GM23338 (cell line): Measurements from ENCODE around the gene ANO4. TPM values are rescaled to one million over a fixed set of nuclear protein-coding genes. Genes with fewer than 3 reads are reported as not detected.

Experiments used
- ATAC-seq: fragments of 200-7000 bp; cut with Tn5 transposase; 3 replicates; pipeline ENCODE4 v1.9.1; 2020
- DNase-seq: peaks from one replicate; pipeline ENCODE4 v3.0.0-alpha.2; 2015; ENCODE audit warnings: low spot score
- H2AFZ ChIP-seq: fragments of 200-600 bp; sonication (generic); 2 replicates; pipeline ENCODE4 v1.8.0; 2016; ENCODE audit warnings: antibody characterized with exemption, mild to moderate bottlenecking, moderate library complexity
- H3F3A ChIP-seq: fragments of 200-600 bp; sonication (generic); replicated peaks from 2 replicates; pipeline ENCODE4 v1.8.0; 2017; ENCODE audit warnings: antibody characterized with exemption, mixed run types, low read depth
- H3K27ac ChIP-seq: fragments of 200-600 bp; sonication (generic); 2 replicates; pipeline ENCODE4 v1.6.1; 2016; ENCODE audit warnings: low read depth
- H3K27me3 ChIP-seq: fragments of 200-600 bp; sonication (generic); 2 replicates; pipeline ENCODE4 v1.8.0; 2016; ENCODE audit warnings: mild to moderate bottlenecking, mixed run types, moderate library complexity; ENCODE audit not compliant: insufficient read depth
- H3K36me3 ChIP-seq: fragments of 200-600 bp; sonication (generic); 2 replicates; pipeline ENCODE4 v1.8.0; 2016; ENCODE audit warnings: mild to moderate bottlenecking; ENCODE audit not compliant: insufficient read depth
- H3K4me1 ChIP-seq: fragments of 200-600 bp; sonication (generic); 2 replicates; pipeline ENCODE4 v1.8.0; 2016; ENCODE audit warnings: mild to moderate bottlenecking, moderate library complexity; ENCODE audit not compliant: insufficient read depth
- H3K4me2 ChIP-seq: fragments of 200-600 bp; sonication (generic); 2 replicates; pipeline ENCODE4 v1.7.1; 2017; ENCODE audit warnings: mixed run types
- H3K4me3 ChIP-seq: fragments of 200-600 bp; sonication (generic); 2 replicates; pipeline ENCODE4 v1.6.1; 2016; ENCODE audit warnings: mixed run types
- H3K79me2 ChIP-seq: fragments of 200-600 bp; sonication (generic); replicated peaks from 2 replicates; pipeline ENCODE4 v1.8.0; 2017; ENCODE audit warnings: mild to moderate bottlenecking; ENCODE audit not compliant: insufficient read depth
- H3K9me2 ChIP-seq: fragments of 200-600 bp; sonication (generic); 2 replicates; pipeline ENCODE4 v1.8.0; 2017; ENCODE audit not compliant: insufficient read depth
- H4K20me1 ChIP-seq: fragments of 200-600 bp; sonication (generic); replicated peaks from 2 replicates; pipeline ENCODE4 v1.8.0; 2017; ENCODE audit warnings: mild to moderate bottlenecking; ENCODE audit not compliant: insufficient read depth
- H3K27ac Mint-ChIP-seq: 2 replicates; pipeline ENCODE4 v1.8.0; 2020; ENCODE audit warnings: inconsistent platforms, mild to moderate bottlenecking, moderate library complexity, mixed read lengths
- H3K27me3 Mint-ChIP-seq: 3 replicates; pipeline ENCODE4 v1.8.0; 2022; ENCODE audit warnings: low read depth, mild to moderate bottlenecking, moderate library complexity, mixed read lengths, inconsistent platforms; ENCODE audit not compliant: insufficient read depth, poor library complexity
- H3K36me3 Mint-ChIP-seq: 3 replicates; pipeline ENCODE4 v1.8.0; 2021; ENCODE audit warnings: low read depth, mild to moderate bottlenecking, inconsistent platforms, moderate library complexity, mixed read lengths
- H3K4me1 Mint-ChIP-seq: 3 replicates; pipeline ENCODE4 v1.8.0; 2020; ENCODE audit warnings: mild to moderate bottlenecking, inconsistent platforms, mixed read lengths
- H3K4me3 Mint-ChIP-seq: 3 replicates; pipeline ENCODE4 v1.8.0; 2021; ENCODE audit warnings: moderate library complexity, mild to moderate bottlenecking, inconsistent platforms, mixed read lengths
- H3K9me3 Mint-ChIP-seq: 3 replicates; pipeline ENCODE4 v1.8.0; 2020; ENCODE audit warnings: moderate library complexity, mild to moderate bottlenecking, inconsistent platforms, mixed read lengths
- CREB1 ChIP-seq: fragments of 250-450 bp; sonication (Bioruptor Pico); IDR thresholded peaks from 2 replicates; pipeline ENCODE4 v1.5.0; 2020; ENCODE audit warnings: low read depth, mild to moderate bottlenecking, moderate library complexity
- EZH2 ChIP-seq: fragments of 200-600 bp; sonication (generic); IDR thresholded peaks from one replicate; pipeline ENCODE4 v1.8.0; 2017; ENCODE audit warnings: antibody characterized with exemption, mild to moderate bottlenecking, low read depth; ENCODE audit not compliant: unreplicated experiment
- EZH2phosphoT487 ChIP-seq: fragments of 200-600 bp; sonication (generic); IDR thresholded peaks from one replicate; pipeline ENCODE4 v1.8.1; 2018; ENCODE audit warnings: antibody characterized with exemption; ENCODE audit not compliant: unreplicated experiment
- JUNB ChIP-seq: IDR thresholded peaks from one replicate; pipeline ENCODE4 v1.6.1; 2016; ENCODE audit warnings: antibody characterized with exemption; ENCODE audit not compliant: unreplicated experiment
- NANOG ChIP-seq: IDR thresholded peaks from 2 replicates; pipeline ENCODE4 v1.6.1; 2016; ENCODE audit warnings: antibody characterized with exemption, borderline replicate concordance
- POLR2AphosphoS5 ChIP-seq: IDR thresholded peaks from 2 replicates; pipeline ENCODE4 v1.6.1; 2016; ENCODE audit warnings: antibody characterized with exemption, low read depth
- STAT1 ChIP-seq: IDR thresholded peaks from one replicate; pipeline ENCODE4 v1.6.1; 2016; ENCODE audit warnings: antibody characterized with exemption; ENCODE audit not compliant: unreplicated experiment
- ZNF114 ChIP-seq: fragments of 250-450 bp; sonication (Bioruptor Pico); IDR thresholded peaks from 2 replicates; pipeline ENCODE4 v1.5.0; 2020; ENCODE audit warnings: mild to moderate bottlenecking, moderate library complexity
- ZNF331 ChIP-seq: fragments of 250-450 bp; sonication (Bioruptor Pico); IDR thresholded peaks from 2 replicates; pipeline ENCODE4 v1.5.0; 2020; ENCODE audit warnings: low read depth, mild to moderate bottlenecking, moderate library complexity
- polyA plus RNA-seq: library from polyadenylated mRNA; unstranded; fragments of >200 nt; fragmentation: Nextera tagmentation; extraction: Ambion mirVana; gene quantifications from 2 replicates; pipeline ENCODE4 v1.2.1, GENCODE V29; 2016
- total RNA-seq: library from RNA; depleted of rRNA; stranded (reverse); fragments of >200 nt; shearing (Covaris generic); gene quantifications from 2 replicates; pipeline ENCODE4 v1.2.3, GENCODE V29; 2014
- TF ChIP-seq, protein P1 (sequence below): fragments of 250-450 bp; sonication (Bioruptor Pico); IDR thresholded peaks from 2 replicates; pipeline ENCODE4 v1.5.0; 2020; ENCODE audit warnings: mild to moderate bottlenecking, moderate library complexity
- TF ChIP-seq, protein P2 (sequence below): IDR thresholded peaks from one replicate; pipeline ENCODE4 v1.6.1; 2018; ENCODE audit warnings: antibody characterized with exemption; ENCODE audit not compliant: unreplicated experiment
- TF ChIP-seq, protein P3 (sequence below): IDR thresholded peaks from 2 replicates; pipeline ENCODE4 v1.6.1; 2016; ENCODE audit warnings: antibody characterized with exemption
- TF ChIP-seq, protein P4 (sequence below), 2 experiments: fragments of 200-600 bp in 1 of 2; sonication (generic) in 1 of 2; conservative IDR thresholded peaks; 2 replicates each; pipeline versions ENCODE4 v1.5.1 to v1.6.1; 2016 to 2017; ENCODE audit warnings: antibody characterized with exemption in 2 of 2, low read depth in 2 of 2, mild to moderate bottlenecking in 2 of 2, moderate library complexity in 1 of 2

The ANO4 gene
- total and polyA plus RNA-seq, 2 experiments from 2014 or later = 1.7 to 8.7 TPM

DNA sequence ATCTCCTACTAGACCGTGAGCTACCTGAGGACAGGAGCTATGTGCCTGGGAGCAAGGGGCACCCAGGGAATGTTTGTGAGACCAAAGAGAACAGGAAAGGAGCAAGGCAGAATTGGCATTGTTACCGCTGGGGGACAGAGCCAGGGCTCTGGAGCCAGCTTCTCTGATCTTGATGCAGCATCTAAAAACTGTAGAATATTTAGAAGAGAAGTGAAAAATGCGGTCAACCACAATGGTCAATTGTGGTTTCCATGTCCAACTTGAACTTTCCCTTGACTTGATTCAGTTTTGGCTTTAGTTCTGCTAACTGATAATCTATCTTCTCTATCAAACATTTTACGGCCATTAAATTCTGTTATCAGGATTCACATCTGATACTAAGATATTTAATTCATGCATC, 201.2 kb downstream of the ANO4 start:
- no peak for ATAC-seq
- no peaks in the 10 kb centered on the region for H3K27me3 Mint-ChIP-seq
- H3K27me3 ChIP-seq = no peaks in the 10 kb centered on the region
- H3K36me3 ChIP-seq = no peaks in the 10 kb centered on the region
- no peak for DNase-seq
- peaks cover 10% of the 10 kb centered on the region; the same call in 2 of the 3 replicates for H3K4me1 Mint-ChIP-seq
- no peak overlapping the region for H3K27ac Mint-ChIP-seq
- H3K4me3 Mint-ChIP-seq = no peak overlapping the region
- H3K4me1 ChIP-seq = no peaks in the 10 kb centered on the region
- no peaks in the 10 kb centered on the region for H3K36me3 Mint-ChIP-seq
- H3K79me2 ChIP-seq = no peaks in the 10 kb centered on the region
- H3K4me3 ChIP-seq = no peak overlapping the region
- no peaks in the 10 kb centered on the region for H3K9me2 ChIP-seq
- no peaks in the 10 kb centered on the region for H3F3A ChIP-seq
- H4K20me1 ChIP-seq = no peaks in the 10 kb centered on the region
- no peaks in the 10 kb centered on the region for H3K9me3 Mint-ChIP-seq
- no peak overlapping the region for H3K4me2 ChIP-seq
- H3K27ac ChIP-seq = no peak overlapping the region
- TF ChIP-seq ZNF114 (CRISPR knock-in tag) (no peak), NANOG (no peak), CREB1 (CRISPR knock-in tag) (no peak), ZNF331 (no peak), JUNB (no peak), STAT1 (no peak), EZH2 (no peak), EZH2phosphoT487 (no peak), POLR2AphosphoS5 (no peak)
- TF ChIP-seq, protein P1, sequence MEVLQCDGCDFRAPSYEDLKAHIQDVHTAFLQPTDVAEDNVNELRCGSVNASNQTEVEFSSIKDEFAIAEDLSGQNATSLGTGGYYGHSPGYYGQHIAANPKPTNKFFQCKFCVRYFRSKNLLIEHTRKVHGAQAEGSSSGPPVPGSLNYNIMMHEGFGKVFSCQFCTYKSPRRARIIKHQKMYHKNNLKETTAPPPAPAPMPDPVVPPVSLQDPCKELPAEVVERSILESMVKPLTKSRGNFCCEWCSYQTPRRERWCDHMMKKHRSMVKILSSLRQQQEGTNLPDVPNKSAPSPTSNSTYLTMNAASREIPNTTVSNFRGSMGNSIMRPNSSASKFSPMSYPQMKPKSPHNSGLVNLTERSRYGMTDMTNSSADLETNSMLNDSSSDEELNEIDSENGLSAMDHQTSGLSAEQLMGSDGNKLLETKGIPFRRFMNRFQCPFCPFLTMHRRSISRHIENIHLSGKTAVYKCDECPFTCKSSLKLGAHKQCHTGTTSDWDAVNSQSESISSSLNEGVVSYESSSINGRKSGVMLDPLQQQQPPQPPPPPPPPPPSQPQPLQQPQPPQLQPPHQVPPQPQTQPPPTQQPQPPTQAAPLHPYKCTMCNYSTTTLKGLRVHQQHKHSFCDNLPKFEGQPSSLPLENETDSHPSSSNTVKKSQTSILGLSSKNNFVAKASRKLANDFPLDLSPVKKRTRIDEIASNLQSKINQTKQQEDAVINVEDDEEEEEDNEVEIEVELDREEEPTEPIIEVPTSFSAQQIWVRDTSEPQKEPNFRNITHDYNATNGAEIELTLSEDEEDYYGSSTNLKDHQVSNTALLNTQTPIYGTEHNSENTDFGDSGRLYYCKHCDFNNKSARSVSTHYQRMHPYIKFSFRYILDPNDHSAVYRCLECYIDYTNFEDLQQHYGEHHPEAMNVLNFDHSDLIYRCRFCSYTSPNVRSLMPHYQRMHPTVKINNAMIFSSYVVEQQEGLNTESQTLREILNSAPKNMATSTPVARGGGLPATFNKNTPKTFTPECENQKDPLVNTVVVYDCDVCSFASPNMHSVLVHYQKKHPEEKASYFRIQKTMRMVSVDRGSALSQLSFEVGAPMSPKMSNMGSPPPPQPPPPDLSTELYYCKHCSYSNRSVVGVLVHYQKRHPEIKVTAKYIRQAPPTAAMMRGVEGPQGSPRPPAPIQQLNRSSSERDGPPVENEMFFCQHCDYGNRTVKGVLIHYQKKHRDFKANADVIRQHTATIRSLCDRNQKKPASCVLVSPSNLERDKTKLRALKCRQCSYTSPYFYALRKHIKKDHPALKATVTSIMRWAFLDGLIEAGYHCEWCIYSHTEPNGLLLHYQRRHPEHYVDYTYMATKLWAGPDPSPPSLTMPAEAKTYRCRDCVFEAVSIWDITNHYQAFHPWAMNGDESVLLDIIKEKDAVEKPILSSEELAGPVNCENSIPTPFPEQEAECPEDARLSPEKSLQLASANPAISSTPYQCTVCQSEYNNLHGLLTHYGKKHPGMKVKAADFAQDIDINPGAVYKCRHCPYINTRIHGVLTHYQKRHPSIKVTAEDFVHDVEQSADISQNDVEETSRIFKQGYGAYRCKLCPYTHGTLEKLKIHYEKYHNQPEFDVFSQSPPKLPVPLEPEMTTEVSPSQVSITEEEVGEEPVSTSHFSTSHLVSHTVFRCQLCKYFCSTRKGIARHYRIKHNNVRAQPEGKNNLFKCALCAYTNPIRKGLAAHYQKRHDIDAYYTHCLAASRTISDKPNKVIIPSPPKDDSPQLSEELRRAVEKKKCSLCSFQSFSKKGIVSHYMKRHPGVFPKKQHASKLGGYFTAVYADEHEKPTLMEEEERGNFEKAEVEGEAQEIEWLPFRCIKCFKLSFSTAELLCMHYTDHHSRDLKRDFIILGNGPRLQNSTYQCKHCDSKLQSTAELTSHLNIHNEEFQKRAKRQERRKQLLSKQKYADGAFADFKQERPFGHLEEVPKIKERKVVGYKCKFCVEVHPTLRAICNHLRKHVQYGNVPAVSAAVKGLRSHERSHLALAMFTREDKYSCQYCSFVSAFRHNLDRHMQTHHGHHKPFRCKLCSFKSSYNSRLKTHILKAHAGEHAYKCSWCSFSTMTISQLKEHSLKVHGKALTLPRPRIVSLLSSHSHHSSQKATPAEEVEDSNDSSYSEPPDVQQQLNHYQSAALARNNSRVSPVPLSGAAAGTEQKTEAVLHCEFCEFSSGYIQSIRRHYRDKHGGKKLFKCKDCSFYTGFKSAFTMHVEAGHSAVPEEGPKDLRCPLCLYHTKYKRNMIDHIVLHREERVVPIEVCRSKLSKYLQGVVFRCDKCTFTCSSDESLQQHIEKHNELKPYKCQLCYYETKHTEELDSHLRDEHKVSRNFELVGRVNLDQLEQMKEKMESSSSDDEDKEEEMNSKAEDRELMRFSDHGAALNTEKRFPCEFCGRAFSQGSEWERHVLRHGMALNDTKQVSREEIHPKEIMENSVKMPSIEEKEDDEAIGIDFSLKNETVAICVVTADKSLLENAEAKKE (CRISPR knock-in tag) = no peak
- TF ChIP-seq, protein P2, sequence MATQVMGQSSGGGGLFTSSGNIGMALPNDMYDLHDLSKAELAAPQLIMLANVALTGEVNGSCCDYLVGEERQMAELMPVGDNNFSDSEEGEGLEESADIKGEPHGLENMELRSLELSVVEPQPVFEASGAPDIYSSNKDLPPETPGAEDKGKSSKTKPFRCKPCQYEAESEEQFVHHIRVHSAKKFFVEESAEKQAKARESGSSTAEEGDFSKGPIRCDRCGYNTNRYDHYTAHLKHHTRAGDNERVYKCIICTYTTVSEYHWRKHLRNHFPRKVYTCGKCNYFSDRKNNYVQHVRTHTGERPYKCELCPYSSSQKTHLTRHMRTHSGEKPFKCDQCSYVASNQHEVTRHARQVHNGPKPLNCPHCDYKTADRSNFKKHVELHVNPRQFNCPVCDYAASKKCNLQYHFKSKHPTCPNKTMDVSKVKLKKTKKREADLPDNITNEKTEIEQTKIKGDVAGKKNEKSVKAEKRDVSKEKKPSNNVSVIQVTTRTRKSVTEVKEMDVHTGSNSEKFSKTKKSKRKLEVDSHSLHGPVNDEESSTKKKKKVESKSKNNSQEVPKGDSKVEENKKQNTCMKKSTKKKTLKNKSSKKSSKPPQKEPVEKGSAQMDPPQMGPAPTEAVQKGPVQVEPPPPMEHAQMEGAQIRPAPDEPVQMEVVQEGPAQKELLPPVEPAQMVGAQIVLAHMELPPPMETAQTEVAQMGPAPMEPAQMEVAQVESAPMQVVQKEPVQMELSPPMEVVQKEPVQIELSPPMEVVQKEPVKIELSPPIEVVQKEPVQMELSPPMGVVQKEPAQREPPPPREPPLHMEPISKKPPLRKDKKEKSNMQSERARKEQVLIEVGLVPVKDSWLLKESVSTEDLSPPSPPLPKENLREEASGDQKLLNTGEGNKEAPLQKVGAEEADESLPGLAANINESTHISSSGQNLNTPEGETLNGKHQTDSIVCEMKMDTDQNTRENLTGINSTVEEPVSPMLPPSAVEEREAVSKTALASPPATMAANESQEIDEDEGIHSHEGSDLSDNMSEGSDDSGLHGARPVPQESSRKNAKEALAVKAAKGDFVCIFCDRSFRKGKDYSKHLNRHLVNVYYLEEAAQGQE = no peak
- TF ChIP-seq, protein P3, sequence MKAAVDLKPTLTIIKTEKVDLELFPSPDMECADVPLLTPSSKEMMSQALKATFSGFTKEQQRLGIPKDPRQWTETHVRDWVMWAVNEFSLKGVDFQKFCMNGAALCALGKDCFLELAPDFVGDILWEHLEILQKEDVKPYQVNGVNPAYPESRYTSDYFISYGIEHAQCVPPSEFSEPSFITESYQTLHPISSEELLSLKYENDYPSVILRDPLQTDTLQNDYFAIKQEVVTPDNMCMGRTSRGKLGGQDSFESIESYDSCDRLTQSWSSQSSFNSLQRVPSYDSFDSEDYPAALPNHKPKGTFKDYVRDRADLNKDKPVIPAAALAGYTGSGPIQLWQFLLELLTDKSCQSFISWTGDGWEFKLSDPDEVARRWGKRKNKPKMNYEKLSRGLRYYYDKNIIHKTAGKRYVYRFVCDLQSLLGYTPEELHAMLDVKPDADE = no peak
- TF ChIP-seq, protein P4, sequence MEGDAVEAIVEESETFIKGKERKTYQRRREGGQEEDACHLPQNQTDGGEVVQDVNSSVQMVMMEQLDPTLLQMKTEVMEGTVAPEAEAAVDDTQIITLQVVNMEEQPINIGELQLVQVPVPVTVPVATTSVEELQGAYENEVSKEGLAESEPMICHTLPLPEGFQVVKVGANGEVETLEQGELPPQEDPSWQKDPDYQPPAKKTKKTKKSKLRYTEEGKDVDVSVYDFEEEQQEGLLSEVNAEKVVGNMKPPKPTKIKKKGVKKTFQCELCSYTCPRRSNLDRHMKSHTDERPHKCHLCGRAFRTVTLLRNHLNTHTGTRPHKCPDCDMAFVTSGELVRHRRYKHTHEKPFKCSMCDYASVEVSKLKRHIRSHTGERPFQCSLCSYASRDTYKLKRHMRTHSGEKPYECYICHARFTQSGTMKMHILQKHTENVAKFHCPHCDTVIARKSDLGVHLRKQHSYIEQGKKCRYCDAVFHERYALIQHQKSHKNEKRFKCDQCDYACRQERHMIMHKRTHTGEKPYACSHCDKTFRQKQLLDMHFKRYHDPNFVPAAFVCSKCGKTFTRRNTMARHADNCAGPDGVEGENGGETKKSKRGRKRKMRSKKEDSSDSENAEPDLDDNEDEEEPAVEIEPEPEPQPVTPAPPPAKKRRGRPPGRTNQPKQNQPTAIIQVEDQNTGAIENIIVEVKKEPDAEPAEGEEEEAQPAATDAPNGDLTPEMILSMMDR (conservative IDR thresholded peaks at IDR 0.05; ENCODE audit: low read depth in 2 of 2) = no peak
- H2AFZ ChIP-seq = no peak overlapping the region
